Erythroblast (primary cell): ENCODE measurements around the gene SEC61B.

ENCODE experiments used
- GATA1 ChIP-seq: IDR thresholded peaks from 2 replicates; pipeline ENCODE4 v1.6.1; 2011; ENCODE audit warnings: low read depth, mild to moderate bottlenecking, control low read depth, low read length, moderate library complexity
- POLR2A ChIP-seq: IDR thresholded peaks from 2 replicates; pipeline ENCODE4 v1.6.1; 2011; ENCODE audit warnings: mild to moderate bottlenecking, low read length

DNA sequence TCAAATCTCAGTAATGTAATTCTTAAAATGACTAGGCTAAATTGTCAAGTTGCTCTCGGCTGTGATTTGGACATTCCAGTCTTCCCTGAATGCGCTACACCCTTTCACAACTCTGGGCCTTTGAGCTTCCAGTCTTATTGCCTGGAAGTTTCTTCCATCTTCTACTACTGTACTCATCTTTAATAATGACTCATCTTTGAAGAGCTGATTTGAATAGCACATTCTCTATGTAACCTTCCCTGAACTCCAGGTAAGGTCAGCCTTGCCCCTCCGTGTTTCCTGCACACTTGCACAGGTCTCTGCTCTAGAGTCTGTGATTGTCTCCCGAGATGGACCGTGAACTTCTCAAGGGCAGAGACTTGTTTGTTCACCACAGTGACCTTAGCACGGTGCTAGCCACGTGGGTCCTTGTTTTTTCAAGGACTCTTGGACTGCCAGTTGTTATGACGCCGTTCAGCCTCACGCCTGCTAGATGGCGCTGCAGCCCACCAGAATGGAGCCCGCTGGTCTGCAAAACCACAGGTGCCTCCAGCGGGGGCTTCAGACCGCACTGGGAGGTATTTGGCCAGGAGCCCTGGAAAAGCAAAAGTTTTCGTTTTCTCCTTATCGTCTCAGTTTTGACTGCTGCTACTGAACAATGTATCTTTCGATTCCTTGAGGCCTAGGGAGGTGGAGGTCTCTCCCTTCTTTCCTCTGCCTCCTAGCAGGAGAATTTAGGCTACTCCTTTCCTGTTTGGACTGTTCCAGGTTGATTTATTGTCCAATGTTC, 44.4 kb downstream of the SEC61B start:
- TF ChIP-seq POLR2A = no peak
- TF ChIP-seq GATA1 = no peak
